Smooth muscle cell of the coronary artery (primary cell): ENCODE data around the gene HFE. TPM values are rescaled to one million over a fixed set of nuclear protein-coding genes. Genes with fewer than 3 reads are reported as not detected.

Experiments
- total RNA-seq: library from RNA; depleted of rRNA; stranded (reverse); fragments of >200 nt; gene quantifications from 2 replicates; pipeline ENCODE4 v1.2.3, GENCODE V29; 2014; ENCODE audit warnings: low replicate concordance

HFE gene, protein sequence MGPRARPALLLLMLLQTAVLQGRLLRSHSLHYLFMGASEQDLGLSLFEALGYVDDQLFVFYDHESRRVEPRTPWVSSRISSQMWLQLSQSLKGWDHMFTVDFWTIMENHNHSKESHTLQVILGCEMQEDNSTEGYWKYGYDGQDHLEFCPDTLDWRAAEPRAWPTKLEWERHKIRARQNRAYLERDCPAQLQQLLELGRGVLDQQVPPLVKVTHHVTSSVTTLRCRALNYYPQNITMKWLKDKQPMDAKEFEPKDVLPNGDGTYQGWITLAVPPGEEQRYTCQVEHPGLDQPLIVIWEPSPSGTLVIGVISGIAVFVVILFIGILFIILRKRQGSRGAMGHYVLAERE
- total RNA-seq, result 7.1 and 31.2 TPM in 2 replicates

DNA sequence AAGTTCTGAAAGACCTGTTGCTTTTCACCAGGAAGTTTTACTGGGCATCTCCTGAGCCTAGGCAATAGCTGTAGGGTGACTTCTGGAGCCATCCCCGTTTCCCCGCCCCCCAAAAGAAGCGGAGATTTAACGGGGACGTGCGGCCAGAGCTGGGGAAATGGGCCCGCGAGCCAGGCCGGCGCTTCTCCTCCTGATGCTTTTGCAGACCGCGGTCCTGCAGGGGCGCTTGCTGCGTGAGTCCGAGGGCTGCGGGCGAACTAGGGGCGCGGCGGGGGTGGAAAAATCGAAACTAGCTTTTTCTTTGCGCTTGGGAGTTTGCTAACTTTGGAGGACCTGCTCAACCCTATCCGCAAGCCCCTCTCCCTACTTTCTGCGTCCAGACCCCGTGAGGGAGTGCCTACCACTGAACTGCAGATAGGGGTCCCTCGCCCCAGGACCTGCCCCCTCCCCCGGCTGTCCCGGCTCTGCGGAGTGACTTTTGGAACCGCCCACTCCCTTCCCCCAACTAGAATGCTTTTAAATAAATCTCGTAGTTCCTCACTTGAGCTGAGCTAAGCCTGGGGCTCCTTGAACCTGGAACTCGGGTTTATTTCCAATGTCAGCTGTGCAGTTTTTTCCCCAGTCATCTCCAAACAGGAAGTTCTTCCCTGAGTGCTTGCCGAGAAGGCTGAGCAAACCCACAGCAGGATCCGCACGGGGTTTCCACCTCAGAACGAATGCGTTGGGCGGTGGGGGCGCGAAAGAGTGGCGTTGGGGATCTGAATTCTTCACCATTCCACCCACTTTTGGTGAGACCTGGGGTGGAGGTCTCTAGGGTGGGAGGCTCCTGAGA is at the start of gene HFE:
TSS of gene HFE (plus strand) at position 146 of the 832 bp plus-strand sequence. CDS start at position 158, 12 bp downstream.

Other genes starting within 250 kb of the HFE start
- gene SLC17A3, start 213.2 kb upstream of the HFE start, total RNA-seq, result not detected in 2 replicates
- not detected in 2 replicates for gene SLC17A2, start 156.7 kb upstream of the HFE start, total RNA-seq
- 6.8 and 10.5 TPM in 2 replicates for gene TRIM38, start 124.6 kb upstream of the HFE start, total RNA-seq